ENCODE data around the gene MPP1. TPM values are rescaled to one million over a fixed set of nuclear protein-coding genes. Genes with fewer than 3 reads are reported as not detected.

Gene MPP1
- 26.1 TPM for total RNA-seq

DNA sequence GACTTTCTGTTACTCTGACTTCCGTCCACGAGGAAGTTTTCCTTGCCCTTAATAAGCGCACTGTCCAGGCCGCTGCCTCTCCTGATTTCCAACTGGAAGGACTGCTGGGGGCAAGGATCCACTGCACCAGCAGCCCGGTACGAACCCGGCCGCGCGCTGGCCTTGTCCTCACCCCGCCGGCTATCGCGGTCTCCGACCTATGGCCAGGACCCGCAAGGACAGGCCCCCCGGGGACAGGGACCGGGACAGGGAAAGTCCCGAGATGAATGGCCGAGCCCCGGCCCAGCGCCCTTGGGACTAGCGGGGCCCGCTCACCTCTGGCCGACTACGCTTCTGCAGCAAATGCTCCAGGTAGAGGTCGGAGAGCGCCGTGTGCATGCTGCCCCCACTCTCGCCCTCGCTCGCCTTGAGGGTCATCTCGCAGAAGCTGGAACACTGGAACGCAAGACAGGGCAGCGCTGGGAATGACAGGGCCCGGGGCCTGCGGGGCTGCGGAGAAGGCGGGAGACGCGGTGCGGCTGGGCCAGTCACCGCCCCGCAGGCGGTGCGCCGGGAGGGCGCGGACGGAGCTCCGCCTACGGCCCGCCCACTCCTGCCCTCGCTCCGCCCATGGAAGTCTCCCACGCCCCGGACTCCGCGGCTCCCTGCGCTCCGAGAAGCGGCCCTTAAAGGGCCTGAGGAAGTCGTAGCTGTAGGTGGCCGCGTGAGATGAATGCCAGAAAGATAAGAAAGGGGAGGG lies at the start of gene MPP1:
TSS of gene MPP1 (minus strand) at position 529 of the 739 bp plus-strand sequence. CDS start at position 417, 112 bp downstream.

DNA sequence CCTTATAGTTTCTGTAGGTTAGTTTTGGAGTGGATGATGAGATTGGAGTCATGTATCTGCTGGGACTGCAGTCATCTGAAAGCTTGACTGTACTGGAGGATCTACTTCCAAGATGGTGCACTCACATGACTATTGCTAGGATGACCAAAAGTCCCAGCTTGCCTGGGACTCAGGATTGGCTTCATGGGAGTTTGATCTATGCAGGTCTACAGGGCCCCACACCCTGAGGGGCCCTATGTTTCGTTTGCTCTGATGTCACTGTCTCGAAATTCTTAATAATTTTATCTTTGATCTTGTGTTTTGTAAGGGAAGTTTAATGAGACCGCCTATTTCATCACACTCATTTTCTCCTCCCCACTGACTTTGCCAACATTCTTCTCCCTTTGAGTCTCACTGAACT lies 29.3 kb upstream of the MPP1 start, which contains the start of gene SMIM9:
TSS of gene SMIM9 (minus strand) at position 101 of the 400 bp plus-strand sequence. CDS start 3,806 bp downstream, outside the sequence.

GRCh38 chrX:154762537-154763296 lies 42.6 kb downstream of the MPP1 start, which contains the start of gene DKC1:
TSS of gene DKC1 (plus strand) at chrX:154762864. CDS start at chrX:154762966, 102 bp downstream.

GRCh38 chrX:154750301-154751202 lies 54.7 kb downstream of the MPP1 start, which contains the start of gene GAB3:
TSS of gene GAB3 (minus strand) at chrX:154751077. CDS start at chrX:154751025, 52 bp downstream.

Small RNAs within 50 kb of the gene (small RNA-seq; reads per million reads assigned to genes)
- not detected for gene SNORA36A

Other genes with a start within 250 kb of the MPP1 start
- gene CTAG1A, start 220.4 kb downstream of the MPP1 start, total RNA-seq, result not detected
- not detected for gene CTAG1B, start 186.2 kb downstream of the MPP1 start, total RNA-seq
- gene CTAG2, start 151.9 kb downstream of the MPP1 start, total RNA-seq, result not detected
- 1.4 TPM for gene GAB3, start 54.4 kb downstream of the MPP1 start, total RNA-seq
- 27.0 TPM for gene DKC1, start 42.6 kb downstream of the MPP1 start, total RNA-seq
- gene SMIM9, start 29.2 kb upstream of the MPP1 start, total RNA-seq, result not detected
- gene F8A1, start 80.9 kb upstream of the MPP1 start, total RNA-seq, result 3.9 TPM
- 6.7 TPM for gene F8, start 217.2 kb upstream of the MPP1 start, total RNA-seq
- 29.8 TPM for gene FUNDC2, start 221.4 kb upstream of the MPP1 start, total RNA-seq

Measured in diencephalon (tissue), 1 donor.